ENCODE data around the gene MYLK.

MYLK gene

DNA sequence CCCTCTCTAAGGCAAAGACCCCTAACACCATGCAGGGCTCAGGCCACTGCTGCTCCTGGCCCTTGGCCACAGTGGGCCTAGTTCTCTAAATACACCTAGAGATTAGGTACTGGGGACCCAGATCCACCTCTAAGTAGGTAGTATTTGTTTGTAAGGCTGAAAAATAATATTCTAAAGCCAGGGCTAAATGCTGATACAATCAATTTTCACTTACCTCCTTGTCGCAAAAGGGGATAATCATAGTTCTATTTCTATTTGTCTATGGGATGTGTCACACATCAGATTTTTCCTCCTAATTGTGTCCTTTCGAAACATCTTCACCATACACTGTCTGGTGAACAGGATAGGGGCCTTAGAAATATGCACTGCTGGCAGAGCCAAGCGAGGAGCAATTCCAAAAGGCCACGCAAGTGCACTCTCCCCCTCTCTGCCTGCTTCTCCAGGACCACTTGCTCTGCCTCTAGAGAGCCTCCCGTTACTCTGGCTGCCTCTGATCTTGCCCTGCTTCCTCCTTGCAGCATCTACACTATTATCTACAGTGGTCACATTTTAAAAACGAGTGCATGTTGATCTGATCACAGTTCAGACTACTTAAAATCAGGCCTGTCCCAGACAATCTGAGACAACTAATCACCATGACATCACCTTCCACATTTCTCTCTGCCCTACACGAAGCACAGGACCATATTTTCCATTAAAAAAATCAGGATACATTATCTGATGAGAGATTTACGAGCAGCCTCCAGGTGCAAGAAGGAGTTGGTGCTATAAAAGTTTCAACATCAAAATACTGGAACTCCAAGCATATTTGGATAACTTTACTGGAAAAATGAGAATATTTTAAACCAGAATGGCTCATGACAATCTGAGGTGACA, 115.4 kb downstream of the MYLK start:
- DNase-seq = no peak

DNA sequence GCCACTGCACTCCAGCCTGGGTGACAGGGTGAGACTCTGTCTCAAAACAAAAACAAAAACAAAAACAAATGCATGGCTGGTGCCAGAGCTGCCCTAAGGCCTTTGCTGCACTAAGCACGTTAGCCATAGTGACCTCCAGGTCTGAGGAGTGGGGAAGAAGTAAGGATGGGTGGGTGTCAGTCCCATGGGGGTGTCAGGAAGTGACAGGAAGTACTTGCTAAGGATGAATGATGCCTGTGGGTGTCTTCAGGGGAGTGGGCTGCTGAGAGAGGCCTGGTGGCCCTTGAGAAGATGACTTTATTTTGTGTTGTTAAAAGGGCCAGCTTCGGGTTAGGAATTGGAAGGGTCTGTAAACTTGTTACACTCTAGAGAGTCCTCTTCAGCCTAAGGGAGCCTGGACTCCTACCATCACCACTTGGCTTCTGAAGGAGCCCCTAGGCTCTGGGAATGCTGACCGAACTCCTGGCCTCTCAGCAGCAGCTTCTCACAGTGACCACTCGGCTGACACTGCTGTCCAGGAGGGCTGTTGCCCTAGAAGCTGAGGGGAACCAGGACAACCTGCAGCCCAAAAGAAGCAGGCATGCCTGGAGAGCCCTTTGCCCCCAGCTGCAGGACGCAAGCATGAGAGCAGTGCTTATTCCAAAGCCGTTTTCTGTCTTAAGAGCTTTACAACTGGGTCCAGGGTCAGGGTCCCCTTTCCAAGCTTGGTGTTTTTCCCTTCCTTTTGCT, 116.4 kb downstream of the MYLK start:
- no peak for DNase-seq

DNA sequence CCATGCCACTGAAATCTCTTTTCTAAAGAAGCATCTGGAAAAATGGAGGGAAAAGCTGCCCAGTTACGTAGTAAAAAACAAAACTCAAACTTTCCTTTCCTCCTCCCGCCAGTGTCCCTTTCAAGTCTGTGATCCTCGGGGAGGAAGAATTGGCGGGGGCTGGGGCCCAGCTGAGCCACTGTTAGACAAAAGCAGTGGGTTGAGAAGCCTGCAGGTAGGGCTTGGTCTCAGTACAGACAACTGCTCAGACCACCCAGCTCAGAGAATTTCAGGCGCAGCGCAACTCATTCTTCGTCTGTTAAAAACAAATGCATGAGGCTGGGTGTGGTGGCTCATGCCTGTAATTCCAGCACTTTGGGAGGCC, 117.1 kb downstream of the MYLK start:
- no peak for DNase-seq

DNA sequence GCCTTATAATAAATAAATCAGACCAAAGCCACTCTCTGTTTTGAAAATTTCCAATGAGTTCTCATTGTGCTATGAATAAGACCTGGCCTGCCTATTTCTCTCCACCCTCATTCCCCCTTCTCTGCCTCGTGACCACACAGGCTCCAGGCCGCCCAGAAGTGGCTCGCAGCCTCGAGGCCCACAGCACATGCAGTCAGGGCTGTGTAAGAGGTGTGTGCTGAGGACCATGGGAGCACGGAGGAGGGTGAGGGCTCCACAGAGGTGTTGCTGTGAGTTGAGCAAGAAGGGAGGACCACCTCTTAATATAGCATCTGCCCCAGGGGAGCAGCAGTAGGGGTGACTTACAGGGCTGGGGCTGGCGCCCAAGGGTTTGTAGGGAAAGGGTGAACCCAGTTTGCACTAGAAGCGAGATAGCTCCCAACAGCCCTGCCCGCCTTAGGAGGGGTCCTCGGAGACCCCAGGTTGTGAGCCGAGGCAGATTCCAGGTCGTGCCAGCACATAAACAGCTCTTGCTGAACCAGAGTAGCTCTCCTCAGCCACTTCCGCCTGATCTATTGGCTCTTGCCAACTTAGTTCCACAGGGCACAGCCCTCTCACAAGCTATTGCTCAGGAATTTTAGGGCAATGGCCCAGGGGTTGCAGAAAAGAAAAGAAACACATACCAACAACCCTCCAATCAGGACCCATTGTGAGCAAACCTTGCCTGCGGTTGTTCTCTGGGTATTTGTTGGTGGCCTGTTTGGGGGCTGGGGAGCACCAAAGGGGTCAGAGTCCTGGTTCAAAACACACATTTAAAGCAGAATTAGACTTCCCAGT, 117.7 kb downstream of the MYLK start:
- no peak for DNase-seq

DNA sequence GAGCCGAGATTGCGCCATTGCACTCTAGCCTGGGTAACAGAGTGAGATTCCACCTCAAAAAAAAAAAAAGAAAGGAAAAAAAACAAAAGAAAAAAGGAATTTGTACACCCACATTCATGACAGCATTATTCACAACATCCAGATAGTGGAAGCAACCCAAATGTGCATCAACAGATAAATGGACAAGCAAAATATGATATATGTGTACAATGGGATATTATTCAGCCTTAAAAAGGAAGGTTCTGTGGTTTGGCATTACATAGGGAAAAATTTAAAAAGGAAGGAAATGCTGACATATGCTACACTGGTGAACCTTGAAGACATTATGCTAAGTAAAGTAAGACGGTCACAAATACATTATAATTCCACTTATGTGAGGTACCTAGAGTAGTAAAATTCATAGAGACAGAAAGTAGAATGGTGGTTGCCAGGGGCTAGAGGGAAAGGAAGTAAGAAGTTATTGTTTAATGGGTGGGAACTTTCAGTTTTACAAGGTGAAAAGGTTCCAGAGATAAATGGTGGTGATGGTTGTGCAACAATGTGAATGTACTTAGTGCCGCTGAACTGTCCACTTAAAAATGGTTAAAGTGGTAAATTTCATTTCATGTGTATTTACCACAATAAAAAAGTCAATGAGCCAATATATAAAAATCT, 118.5 kb downstream of the MYLK start:
- no peak for DNase-seq

DNA sequence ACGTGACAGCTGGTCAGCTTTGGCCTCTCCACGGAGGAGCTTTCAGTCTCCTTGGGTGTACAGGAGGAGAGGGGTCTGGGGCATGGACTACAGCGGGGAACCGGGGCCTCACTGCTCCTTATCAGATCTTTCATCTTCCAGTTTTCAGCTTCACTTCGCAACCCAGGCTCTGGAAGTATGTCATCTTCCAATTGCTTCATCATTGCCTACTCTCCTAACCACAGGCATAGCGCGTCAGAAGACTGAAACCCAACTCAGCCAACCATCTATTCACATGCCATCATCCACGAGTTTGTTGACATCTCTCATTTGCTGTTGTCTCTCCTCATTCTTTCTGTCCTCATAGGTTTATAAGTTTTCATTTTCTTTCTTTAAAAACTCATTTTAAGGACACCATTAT, 119.5 kb downstream of the MYLK start:
- DNase-seq = no peak

DNA sequence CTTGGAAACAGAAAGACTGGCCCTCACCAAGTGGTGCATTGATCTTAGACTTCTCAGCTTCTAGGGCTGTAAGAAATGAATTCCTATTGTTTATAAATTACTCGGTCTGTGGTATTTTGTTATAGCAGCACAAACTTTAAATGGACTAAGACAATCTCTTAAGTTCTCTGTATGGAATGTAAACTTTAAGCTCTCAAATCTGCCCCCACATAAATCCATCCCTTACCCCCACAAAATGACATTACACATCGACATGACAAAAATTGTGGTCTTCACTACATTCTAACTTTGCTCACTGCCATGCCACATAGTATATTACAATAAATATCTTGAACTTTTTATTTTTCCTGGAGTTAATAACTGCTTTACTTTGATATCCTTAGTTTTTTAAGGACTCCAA, 121.3 kb downstream of the MYLK start:
- DNase-seq = no peak

DNA sequence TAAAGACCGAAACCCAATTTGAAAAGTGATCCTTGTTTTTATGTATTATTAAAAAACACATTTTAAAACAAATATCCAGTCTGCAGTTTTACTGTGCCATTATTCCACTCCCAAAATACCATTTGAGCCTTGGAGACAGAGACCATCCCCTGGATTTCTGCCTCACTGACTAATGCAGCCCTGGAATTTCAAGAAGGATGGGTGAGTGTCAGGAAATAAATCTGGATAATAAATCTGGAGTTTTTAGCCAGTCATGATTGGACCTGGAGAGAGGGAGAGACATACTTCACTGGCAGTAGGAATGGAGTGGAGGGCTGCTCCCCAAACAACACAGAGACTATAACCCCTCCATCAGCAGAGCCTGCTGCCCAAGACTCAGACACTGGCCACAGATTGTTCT, 123.3 kb downstream of the MYLK start:
- DNase-seq = no peak

DNA sequence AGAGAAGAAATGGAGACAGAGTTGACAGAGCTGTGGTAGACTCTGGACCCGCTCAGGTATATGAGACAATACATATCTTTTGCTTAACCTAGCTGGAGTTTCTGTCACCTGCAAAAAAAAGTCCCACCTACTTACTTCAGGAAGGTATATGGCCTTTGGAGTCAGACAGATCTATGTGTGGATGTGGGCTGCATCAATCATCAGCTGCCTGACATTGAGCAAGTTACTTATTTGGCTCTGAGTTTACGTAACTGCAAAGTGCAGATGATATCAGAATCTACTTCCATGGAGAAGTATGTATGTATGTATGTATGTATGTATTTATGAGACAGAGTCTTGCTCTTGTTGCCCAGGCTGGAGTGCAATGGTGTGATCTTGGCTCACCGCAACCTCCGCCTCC, 124.3 kb downstream of the MYLK start:
- DNase-seq = no peak

DNA sequence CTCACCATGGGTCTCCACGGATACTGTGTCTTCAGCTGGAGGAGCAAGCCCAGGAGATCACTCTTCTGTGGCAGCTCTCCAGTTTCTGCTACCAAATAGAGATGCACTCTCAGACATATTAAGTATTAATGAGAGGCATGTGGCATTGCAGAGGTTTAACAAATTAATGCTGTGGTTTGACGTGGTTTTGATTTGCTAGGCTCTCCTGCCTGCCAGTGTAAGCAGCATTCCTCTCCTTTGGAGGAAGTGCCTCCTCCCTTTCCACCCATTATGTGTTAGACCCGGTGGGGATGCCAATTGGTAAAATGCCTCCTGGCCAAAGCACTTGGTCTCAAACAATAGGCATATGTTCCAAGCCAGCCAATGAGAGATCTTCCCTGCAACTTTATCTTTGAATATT, 124.8 kb downstream of the MYLK start:
- no peak for DNase-seq

DNA sequence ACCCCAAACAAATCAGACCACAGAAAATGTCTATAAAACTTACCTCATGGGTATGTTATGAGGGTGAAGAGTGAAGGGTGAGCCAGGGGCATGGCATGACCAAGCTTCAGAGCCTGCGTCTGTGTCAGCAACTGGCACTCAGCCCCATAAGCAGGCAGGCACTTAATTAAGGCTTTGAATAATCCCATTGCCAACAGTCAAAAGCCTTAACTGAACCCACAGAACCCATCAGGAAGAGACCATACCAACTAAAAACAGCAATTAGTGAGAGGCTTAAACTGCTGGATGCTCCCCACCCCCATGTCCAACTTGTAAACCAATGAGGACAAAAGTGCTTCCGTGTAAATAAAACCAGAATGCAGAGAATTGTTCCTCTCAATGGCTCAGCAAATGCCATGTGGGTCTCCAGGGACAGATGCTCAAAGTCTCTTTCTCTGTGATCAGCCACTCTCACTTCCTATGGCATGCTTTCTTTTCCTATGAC, 126.0 kb downstream of the MYLK start:
- no peak for DNase-seq

DNA sequence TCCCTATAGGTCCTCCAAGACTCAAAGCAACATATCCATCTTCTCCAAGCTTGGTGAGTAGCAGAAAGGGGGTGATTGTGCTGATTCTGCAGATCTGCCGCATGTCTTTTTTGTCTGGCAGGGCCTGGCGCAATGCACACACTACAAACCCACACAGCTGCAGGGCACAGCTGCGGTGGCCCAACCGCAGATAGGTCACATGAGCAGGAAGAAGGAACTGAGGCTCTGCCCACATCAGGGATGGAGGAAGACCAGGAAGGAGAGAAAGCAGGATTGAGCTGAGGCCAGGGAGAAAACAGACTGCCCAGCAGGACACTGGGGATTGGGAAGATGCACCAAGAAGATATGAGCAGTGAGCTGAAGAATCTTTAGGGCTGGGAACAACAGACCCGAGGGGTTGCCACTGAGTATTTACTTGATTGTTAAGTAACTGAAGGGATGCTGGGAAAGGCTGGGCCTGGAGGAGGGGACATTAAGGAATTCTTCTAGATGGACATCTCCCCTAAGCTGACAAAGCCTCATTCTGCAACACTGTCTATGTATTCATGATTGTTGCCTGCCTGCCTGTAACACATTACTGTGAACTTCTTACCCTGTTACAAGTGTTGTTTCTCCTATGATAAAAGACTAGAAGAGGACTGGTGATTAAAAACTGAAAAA, 126.7 kb downstream of the MYLK start:
- DNase-seq = no peak

DNA sequence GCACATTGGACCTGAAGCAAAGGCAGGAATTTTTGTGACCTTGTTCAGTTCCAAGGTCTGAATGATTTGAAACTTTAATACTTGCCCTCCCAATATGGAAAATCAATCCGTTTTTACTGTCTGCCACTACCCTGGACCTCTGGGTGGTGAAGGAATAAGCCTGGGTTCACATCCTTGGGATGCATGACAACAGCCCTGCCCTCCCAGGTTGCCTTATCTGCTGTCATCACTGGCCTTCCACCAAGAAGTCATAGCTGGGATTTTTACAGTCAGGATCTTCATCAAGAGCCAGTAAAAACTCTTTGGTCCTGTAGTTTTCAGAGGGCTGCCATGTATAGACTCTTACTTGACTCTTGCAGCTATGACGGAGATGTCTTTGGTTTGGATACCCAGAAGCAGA, 128.6 kb downstream of the MYLK start:
- no peak for DNase-seq

DNA sequence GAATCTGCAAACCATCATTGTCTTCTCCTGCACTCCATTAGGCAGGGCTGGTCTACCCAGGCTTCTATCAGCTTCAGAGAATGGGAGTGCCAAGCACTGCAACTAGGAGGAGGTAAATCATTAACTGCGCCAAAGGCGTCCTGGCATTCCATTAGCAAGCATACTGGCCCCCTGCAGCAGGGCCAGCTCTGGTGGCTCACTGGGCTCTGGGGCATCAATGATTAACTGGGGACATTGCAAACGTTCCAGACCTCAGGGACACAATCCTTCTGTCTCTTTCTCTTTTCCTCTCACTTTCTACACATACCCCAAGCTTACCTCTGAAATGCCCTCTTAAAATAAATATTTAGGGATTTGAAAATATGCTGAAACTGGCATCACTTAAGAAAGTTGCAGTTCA, 129.0 kb downstream of the MYLK start:
- DNase-seq = no peak

DNA sequence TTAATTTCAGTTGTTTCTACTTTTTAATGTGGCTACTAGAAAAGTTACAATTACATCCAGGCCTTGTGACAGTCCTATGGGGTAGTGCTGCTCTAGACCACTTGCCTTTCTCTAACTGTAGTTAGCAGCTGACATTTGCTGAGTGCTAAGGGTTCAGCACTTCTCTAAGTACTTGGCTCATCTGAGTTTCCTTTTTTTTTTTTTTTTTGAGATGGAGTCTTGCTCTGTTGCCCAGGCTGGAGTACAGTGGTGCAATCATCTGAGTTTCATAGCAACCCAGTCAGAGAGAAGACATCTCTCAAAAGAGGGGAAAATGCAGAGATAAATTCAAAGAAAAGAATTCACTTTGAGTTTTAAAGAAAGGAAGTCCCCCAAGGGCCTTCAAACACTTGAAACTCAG, 130.8 kb downstream of the MYLK start:
- DNase-seq = no peak

DNA sequence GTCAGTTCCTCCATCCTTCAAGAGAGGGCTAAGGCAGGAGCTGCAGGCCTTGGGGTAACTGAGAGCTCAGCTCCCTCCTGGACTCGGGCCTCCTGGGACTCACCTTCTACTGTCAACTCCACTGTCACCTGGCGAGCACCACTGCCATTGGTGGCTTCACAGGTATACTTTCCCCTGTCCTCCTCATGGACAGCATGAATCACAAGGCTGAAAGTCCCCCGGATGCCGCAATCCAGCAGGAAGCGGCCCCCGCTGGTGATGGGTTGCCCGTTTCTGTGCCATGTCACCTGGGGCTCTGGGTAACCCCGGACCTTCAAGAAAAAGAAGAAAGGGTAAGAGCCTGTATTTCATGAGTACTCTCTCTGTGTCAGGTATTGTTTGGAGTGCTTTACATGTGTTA, 131.9 kb downstream of the MYLK start:
- DNase-seq = no peak

DNA sequence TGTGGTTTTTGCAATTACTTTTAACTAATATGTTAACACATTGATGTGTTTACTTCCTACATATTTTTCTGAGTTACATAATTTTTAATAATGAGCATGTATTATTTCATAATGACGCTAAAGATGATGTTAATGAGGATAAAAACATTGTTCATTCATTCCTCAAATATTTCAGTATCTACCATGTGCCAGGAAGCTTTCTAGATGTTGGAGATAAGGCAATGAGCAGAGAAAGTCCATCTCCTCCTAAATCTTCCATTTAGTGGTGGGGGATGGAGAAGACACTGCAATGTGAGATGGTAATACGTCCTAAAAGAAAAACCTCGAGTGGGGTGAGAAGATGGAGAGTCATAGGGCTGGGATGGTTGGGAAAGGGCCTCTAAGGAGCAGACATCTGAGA, 132.7 kb downstream of the MYLK start:
- no peak for DNase-seq

DNA sequence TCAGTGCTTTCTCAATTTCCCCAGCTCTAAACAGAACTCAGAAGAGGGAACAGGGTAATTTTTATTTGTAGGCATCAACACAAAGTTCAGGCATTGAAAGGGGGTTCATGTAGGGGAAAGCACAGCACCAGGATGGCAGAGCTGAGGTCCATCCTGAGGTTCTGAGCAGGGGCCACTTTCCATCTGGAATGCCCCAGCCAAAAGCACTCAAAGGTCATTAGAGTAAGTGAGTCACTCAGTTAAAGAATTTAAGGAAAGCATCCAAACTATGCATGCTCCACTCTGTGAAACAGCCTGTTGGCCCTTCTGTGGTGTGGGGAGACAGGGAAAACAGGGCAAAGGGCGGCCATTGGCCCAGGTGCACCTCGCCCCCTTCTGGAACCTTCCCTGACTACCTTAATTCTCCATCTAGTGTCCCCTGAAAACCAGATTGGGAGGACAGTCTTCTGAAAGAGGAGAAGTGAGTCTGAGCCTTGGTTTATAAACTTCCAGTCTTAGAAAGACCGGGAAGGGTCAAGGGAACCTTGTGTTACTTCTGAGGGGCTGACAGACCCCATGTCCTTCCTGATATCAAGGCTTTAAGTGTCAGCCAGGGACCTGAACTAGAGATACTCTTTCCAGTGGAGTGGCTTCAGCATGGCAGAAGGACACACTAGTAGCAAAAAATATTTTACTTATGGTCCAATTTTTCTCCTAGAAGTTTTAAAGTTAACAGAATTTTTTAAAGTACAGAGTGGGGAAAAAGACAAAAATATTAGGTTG, 133.3 kb downstream of the MYLK start:
- no peak for DNase-seq

DNA sequence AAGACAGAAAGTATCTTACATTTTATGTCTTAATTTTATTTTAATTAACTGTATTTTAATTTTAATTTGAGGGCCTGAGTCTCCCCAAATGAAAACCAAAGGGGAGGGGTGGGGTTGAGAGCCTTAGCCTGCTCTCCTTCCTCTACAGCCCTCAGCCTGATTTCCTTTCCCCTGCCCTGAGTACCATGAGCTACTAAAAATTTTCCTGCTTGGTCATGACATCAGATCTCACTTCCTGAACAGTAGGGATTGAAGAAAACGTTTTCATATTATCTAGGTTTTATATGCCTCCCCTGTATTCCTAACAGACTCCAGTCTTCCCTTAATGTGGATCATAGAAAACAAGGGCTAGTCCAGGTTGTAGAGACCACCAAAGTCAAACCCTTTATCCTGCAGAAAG, 133.9 kb downstream of the MYLK start:
- no peak for DNase-seq

DNA sequence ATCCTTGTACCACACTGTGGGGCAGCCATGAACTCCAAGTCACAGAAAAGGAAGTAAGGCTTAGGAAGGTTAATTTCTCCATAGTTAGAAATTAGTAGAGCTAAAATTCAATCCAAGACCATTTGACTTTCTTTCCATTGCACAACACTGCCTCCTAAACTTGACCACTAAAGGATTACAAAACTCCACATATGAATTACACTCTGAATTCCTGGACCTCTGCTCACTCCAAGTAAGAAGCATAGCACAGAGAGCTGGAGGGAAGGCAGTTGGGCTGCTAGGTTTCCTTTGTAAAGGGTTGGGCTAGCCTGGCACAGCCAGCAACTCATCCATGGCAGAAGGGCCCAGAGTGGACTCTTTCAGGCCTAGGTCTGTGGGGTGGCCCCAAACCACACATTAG, 134.4 kb downstream of the MYLK start:
- DNase-seq = no peak

DNA sequence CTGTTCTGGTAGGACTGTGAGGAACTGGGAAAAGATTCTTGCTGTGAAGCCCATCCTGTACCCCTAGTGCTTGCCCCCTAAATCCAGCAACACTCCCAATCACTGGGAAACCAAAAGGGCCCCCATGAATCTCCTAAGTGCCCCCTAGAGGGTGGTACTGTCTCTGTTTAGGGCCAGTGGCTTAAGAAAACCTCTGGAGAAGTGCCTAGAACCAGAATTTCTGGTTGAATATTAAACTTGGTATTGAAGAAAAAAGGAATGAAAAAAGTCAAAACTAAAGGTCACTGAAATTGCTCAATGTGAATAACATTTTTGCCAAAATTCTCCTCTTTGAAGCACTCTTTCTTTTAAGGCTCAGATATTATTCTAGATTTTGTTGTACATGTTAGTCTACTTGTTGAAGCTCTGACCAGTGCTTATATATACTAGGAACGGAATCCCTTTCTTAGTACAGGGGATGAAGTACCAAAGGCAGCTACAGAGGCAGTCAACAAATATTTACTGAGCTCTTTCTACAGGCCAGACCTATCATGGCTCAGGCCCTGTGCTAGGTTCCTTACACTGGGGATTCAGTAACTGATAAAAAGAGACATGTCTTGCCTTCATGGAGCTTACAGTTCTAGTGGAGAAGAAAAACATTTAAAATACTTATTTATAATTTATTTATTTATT, 138.8 kb downstream of the MYLK start:
- no peak for DNase-seq

All from activated CD4-positive, alpha-beta T cell treated with anti-CD3 and anti-CD28 coated beads for 4 hours (primary cell).